HepG2 (cell line): ENCODE measurements around the gene RCOR3. TPM values are rescaled to one million over a fixed set of nuclear protein-coding genes. Genes with fewer than 3 reads are reported as not detected.
"Not testable (repeated sequence)": the region's sequence is repeated elsewhere in the genome, so short reads cannot be mapped to it uniquely, and the experiment has no call there.

Experiments
- ATAC-seq: fragments of 200-7000 bp; cut with Tn5 transposase; 3 replicates; pipeline ENCODE4 v1.9.1; 2020; ENCODE audit warnings: mild to moderate bottlenecking, moderate library complexity
- BruUV-seq: library from RNA; stranded (reverse); fragments of 400-500 nt; replicated peaks from 2 replicates; lab custom pipeline; 2021; lab: Mats Ljungman, UMichigan
- CTCF ChIA-PET: fragments of 300-600 bp; formaldehyde crosslinking; extraction: SDS; loops from one replicate; lab custom pipeline; 2021; ENCODE audit warnings: low total read pairs, inconsistent platforms, low intra/inter-chr PET ratio; lab: Yijun Ruan, JAX
- POLR2A ChIA-PET: fragments of 350-600 bp; sonication (Branson Sonifier 250); formaldehyde crosslinking; loops from one replicate; lab custom pipeline; 2020; ENCODE audit warnings: antibody characterized with exemption, inconsistent platforms; lab: Yijun Ruan, JAX
- DNase-seq: peaks from one replicate; pipeline ENCODE4 v3.0.0-alpha.2; 2015; ENCODE audit warnings: low spot score
- FAIRE-seq: peaks from 3 replicates; lab custom pipeline; 2011; peaks lifted over from hg19 to GRCh38; lab: Jason Lieb, UNC
- H2AFZ ChIP-seq: one replicate; pipeline ENCODE4 v1.6.1; 2011; ENCODE audit warnings: low read length, inconsistent platforms
- H3K27ac ChIP-seq: fragments of 300-600 bp; 3 replicates; pipeline ENCODE4 v1.8.0; 2011; ENCODE audit warnings: mixed run types, mild to moderate bottlenecking, mixed read lengths, low read length, inconsistent platforms; ENCODE audit not compliant: insufficient read depth; ENCODE audit errors: extremely low read length
- H3K27me3 ChIP-seq, 2 experiments: fragments of 200-600 bp in 1 of 2; 2 replicates in 1 of 2; 3 replicates in 1 of 2; pipeline versions ENCODE4 v1.6.0 to v1.8.0; 2011; ENCODE audit warnings: low read length in 2 of 2, mild to moderate bottlenecking in 2 of 2, moderate library complexity in 2 of 2, inconsistent platforms in 1 of 2; ENCODE audit not compliant: insufficient read depth in 2 of 2, control insufficient read depth in 1 of 2
- H3K36me3 ChIP-seq, 2 experiments: fragments of 200-600 bp in 1 of 2; replicated peaks in 1 of 2; 2 replicates in 1 of 2; 3 replicates in 1 of 2; pipeline versions ENCODE4 v1.5.1 to v1.8.0; 2011; ENCODE audit warnings: low read length in 2 of 2, inconsistent platforms in 1 of 2; ENCODE audit not compliant: insufficient read depth in 2 of 2, control insufficient read depth in 1 of 2
- H3K4me1 ChIP-seq: 2 replicates; pipeline ENCODE4 v1.5.1; 2012; ENCODE audit warnings: low read length, inconsistent platforms; ENCODE audit not compliant: insufficient read depth
- H3K4me2 ChIP-seq: 2 replicates; pipeline ENCODE4 v1.6.0; 2011; ENCODE audit warnings: low read depth, low read length, inconsistent platforms
- H3K4me3 ChIP-seq, 3 experiments: fragments of 200-600 bp in 1 of 3; sonication (generic), shearing (Covaris generic) in 1 of 3; replicated peaks in 1 of 3; 2 replicates each; pipeline ENCODE4 v1.5.1; 2011 to 2016; ENCODE audit warnings: low read length in 3 of 3, inconsistent platforms in 2 of 3, low read depth in 2 of 3, mild to moderate bottlenecking in 2 of 3, control low read depth in 1 of 3, mixed read lengths in 1 of 3; ENCODE audit not compliant: insufficient read depth in 1 of 3
- H3K79me2 ChIP-seq: one replicate; pipeline ENCODE4 v1.6.1; 2011; ENCODE audit warnings: low read length, inconsistent platforms; ENCODE audit not compliant: insufficient read depth
- H3K9ac ChIP-seq: 2 replicates; pipeline ENCODE4 v1.6.0; 2011; ENCODE audit warnings: mild to moderate bottlenecking, low read depth, low read length, inconsistent platforms; ENCODE audit not compliant: insufficient read depth
- H3K9me3 ChIP-seq: 2 replicates; pipeline ENCODE4 v1.5.1; 2012; ENCODE audit warnings: mild to moderate bottlenecking, low read length
- H4K20me1 ChIP-seq: 2 replicates; pipeline ENCODE4 v1.6.0; 2011; ENCODE audit warnings: inconsistent platforms, mild to moderate bottlenecking, low read length, moderate library complexity; ENCODE audit not compliant: insufficient read depth
- BRF2 ChIP-seq: sonication (generic); formaldehyde crosslinking; IDR thresholded peaks from 2 replicates; pipeline ENCODE4 v1.8.1; 2022; ENCODE audit warnings: mild to moderate bottlenecking, missing genetic modification reagents
- HMGXB3 ChIP-seq: sonication (generic); formaldehyde crosslinking; IDR thresholded peaks from 2 replicates; pipeline ENCODE4 v1.4.0; 2020; ENCODE audit warnings: missing genetic modification reagents, borderline replicate concordance
- MYPOP ChIP-seq: sonication (generic); formaldehyde crosslinking; IDR thresholded peaks from 2 replicates; pipeline ENCODE4 v1.8.1; 2023; ENCODE audit warnings: mild to moderate bottlenecking, moderate library complexity, missing genetic modification reagents
- ONECUT2 ChIP-seq: sonication (generic); formaldehyde crosslinking; IDR thresholded peaks from 2 replicates; pipeline ENCODE4 v1.4.0; 2020; ENCODE audit warnings: missing genetic modification reagents
- SCMH1 ChIP-seq: sonication (generic); formaldehyde crosslinking; IDR thresholded peaks from 2 replicates; pipeline ENCODE4 v1.9.0; 2021; ENCODE audit warnings: missing genetic modification reagents, mild to moderate bottlenecking, borderline replicate concordance
- WGBS: methylation state at CpG from one replicate; pipeline ENCODE4 v1.1.6; 2017; ENCODE audit warnings: low lambda C conversion rate; 5-methylcytosine and 5-hydroxymethylcytosine counted together
- in situ Hi-C: cut with HindIII; loops from 2 replicates; pipeline ENCODE4 v1.10.0; 2017; ENCODE audit warnings: low pct_unique_long_range_greater_than_20kb; ENCODE audit not compliant: extremely low pct_ligation_motif_present
- intact Hi-C: fragments of 100-400 bp; cut with micrococcal nuclease; formaldehyde crosslinking; loops from one replicate; pipeline ENCODE4 v1.10.0; 2022; ENCODE audit not compliant: unreplicated experiment
- polyA plus RNA-seq, 8 experiments: library from polyadenylated mRNA; depleted of rRNA in 3 of 8; stranded (reverse) in 7 of 8; unstranded in 1 of 8; fragments of >200 nt; fragmentation: Illumina TruSeq in 4 of 8; extraction: Trizol in 4 of 8; gene quantifications; 2 replicates each; pipeline versions ENCODE4 v1.2.1 to v1.2.3, GENCODE V29; 2011 to 2016; ENCODE audit warnings: low read depth in 4 of 8, missing spikeins in 1 of 8, mixed read lengths in 1 of 8; ENCODE audit not compliant: insufficient read depth in 1 of 8
- total RNA-seq, 5 experiments: library from RNA; depleted of rRNA; stranded (reverse); fragments of >200 nt; fragmentation: Illumina TruSeq; extraction: Trizol; gene quantifications; 2 replicates each; pipeline ENCODE4 v1.2.3, GENCODE V29; 2016; ENCODE audit warnings: low read depth in 1 of 5

RCOR3 gene
- total and polyA plus RNA-seq, 2 of the 13 experiments (the other 11 are each of a cell fraction or from before 2014, with no cell fraction given): 16.8 to 31.6 TPM

GRCh38 chr1:211349741-211350140 lies 90.6 kb downstream of the RCOR3 start (continued):
- no peak for TF ChIP-seq HMGXB3 (CRISPR knock-in tag)
- TF ChIP-seq SCMH1 (CRISPR knock-in tag): no peak
- no peak for TF ChIP-seq BRF2 (CRISPR knock-in tag)
- no peak for TF ChIP-seq ONECUT2 (CRISPR knock-in tag)
- TF ChIP-seq MYPOP (CRISPR knock-in tag): no peak

GRCh38 chr1:211352055-211352454 lies 92.9 kb downstream of the RCOR3 start:
- H3K27ac ChIP-seq, BruUV-seq, CTCF ChIA-PET, H3K36me3 ChIP-seq, H2AFZ ChIP-seq, H3K4me2 ChIP-seq, H3K27me3 ChIP-seq, H3K9ac ChIP-seq, H3K4me3 ChIP-seq, H4K20me1 ChIP-seq, ATAC-seq, H3K9me3 ChIP-seq, POLR2A ChIA-PET, in situ Hi-C loops, H3K79me2 ChIP-seq, DNase-seq, FAIRE-seq: not testable (repeated sequence)
- intact Hi-C loops: loop anchor here (2.0 kb wide), 1 partner anchor 29 kb away; no protein-coding TSS in a partner anchor
- 72% methylated on average over 3 of the region's 3 CpGs for WGBS
- H3K4me1 ChIP-seq: peaks cover 39% of the 10 kb centered on the region
